Vagina (tissue), 2 donors: Measurements from ENCODE around the gene SWAP70.

Experiments used
- CTCF ChIP-seq, 3 experiments: fragments of 450-650 bp in 2 of 3; fragments of 200-600 bp in 1 of 3; sonication (generic) in 1 of 3; IDR thresholded peaks; one replicate each; pipeline ENCODE4 v1.5.1; 2017 to 2019; ENCODE audit warnings: antibody characterized with exemption in 3 of 3, mild to moderate bottlenecking in 2 of 3, moderate library complexity in 2 of 3
- POLR2A ChIP-seq, 2 donors: fragments of 450-650 bp; IDR thresholded peaks; one replicate each; pipeline ENCODE4 v1.6.1; 2017; ENCODE audit warnings: antibody characterized with exemption in 2 of 2, mild to moderate bottlenecking in 2 of 2, moderate library complexity in 2 of 2

GRCh38 chr11:9639099-9639498 is 24.8 kb upstream of the SWAP70 start:
- TF ChIP-seq CTCF (IDR thresholded peaks at IDR 0.05) (no peak), POLR2A (IDR thresholded peaks at IDR 0.05) (no peak)
